NB4 (cell line): Measurements from ENCODE around the gene DNAJC30.

ENCODE experiments used
- MYC ChIP-seq: IDR thresholded peaks from 2 replicates; pipeline ENCODE4 v1.6.1; 2011; ENCODE audit warnings: low read depth, low read length
- POLR2A ChIP-seq: IDR thresholded peaks from 2 replicates; pipeline ENCODE4 v1.6.1; 2011; ENCODE audit warnings: mild to moderate bottlenecking; ENCODE audit not compliant: insufficient read length; ENCODE audit errors: extremely low read depth
- TF ChIP-seq, protein P1 (sequence below): IDR thresholded peaks from one replicate; pipeline ENCODE4 v1.5.1; 2012; ENCODE audit warnings: low read depth, low read length
- TF ChIP-seq, protein P2 (sequence below): IDR thresholded peaks from 2 replicates; pipeline ENCODE4 v1.6.1; 2011; ENCODE audit warnings: low read depth, low read length

DNA sequence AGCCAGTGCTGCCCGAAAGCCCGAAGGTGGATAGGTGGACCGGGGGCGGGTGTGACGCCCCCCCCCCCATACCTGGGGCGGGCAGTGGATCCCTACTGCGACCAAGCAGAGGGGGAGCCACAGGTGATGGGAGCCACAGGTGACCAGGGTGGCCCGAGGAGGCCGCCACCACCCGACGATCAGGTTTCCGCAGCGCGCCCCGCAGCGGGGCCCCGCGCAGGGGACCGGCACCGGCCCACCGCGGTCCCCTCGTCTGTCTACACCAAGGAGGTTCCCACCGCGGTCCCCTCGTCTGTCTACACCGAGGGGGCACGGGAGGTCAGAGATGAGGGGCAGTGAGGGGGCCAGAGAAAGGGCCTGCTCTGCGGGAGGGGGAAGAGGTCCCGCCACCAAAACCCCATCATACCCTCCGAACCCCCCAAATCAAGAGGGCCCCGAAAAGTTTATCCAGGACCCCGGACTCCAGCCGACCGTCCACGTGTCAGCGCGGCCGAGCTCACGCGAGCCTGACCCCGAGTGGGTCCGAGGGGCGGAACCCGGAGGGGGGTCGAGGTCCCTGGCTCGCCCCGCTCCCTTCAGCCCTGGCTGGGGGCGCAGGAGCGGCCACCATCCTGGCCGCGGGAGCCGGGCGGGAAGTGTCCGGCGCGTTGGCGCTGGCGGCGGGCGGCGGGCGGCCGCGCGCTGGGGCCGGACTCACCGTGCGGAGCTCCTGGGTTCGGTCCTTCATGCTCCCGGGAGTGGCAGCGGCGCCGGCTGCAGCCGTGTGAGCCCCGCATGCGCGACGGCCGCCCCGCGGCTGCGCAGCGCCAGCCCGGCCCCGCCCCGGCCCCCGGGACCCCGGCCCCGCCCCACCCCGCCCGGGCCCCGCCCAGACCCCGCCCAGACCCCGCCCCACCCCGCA is 35.9 kb upstream of the DNAJC30 start, which contains the start of gene STX1A:
- peak; percentile 50 for TF ChIP-seq POLR2A
- TF ChIP-seq, protein P1, sequence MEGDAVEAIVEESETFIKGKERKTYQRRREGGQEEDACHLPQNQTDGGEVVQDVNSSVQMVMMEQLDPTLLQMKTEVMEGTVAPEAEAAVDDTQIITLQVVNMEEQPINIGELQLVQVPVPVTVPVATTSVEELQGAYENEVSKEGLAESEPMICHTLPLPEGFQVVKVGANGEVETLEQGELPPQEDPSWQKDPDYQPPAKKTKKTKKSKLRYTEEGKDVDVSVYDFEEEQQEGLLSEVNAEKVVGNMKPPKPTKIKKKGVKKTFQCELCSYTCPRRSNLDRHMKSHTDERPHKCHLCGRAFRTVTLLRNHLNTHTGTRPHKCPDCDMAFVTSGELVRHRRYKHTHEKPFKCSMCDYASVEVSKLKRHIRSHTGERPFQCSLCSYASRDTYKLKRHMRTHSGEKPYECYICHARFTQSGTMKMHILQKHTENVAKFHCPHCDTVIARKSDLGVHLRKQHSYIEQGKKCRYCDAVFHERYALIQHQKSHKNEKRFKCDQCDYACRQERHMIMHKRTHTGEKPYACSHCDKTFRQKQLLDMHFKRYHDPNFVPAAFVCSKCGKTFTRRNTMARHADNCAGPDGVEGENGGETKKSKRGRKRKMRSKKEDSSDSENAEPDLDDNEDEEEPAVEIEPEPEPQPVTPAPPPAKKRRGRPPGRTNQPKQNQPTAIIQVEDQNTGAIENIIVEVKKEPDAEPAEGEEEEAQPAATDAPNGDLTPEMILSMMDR, result no peak
- TF ChIP-seq MYC, result no peak
- TF ChIP-seq, protein P2, sequence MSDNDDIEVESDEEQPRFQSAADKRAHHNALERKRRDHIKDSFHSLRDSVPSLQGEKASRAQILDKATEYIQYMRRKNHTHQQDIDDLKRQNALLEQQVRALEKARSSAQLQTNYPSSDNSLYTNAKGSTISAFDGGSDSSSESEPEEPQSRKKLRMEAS, result peak; percentile 58
